SK-N-SH (cell line): ENCODE data around the gene UBR2.

Source experiments
- CHD2 ChIP-seq: fragments of 150-350 bp; IDR thresholded peaks from 2 replicates; pipeline ENCODE4 v1.6.1; 2018; ENCODE audit warnings: low read length; ENCODE audit not compliant: partially characterized antibody
- EP300 ChIP-seq, 2 experiments: IDR thresholded peaks; 2 replicates each; pipeline versions ENCODE4 v1.4.0 to v1.6.1; 2012; ENCODE audit warnings: borderline replicate concordance in 1 of 2, low read depth in 1 of 2, low read length in 1 of 2
- EZH2phosphoT487 ChIP-seq: fragments of 200-600 bp; sonication (generic); IDR thresholded peaks from 2 replicates; pipeline ENCODE4 v1.6.1; 2017; ENCODE audit warnings: low read depth, mixed run types, mild to moderate bottlenecking, antibody characterized with exemption, moderate library complexity, borderline replicate concordance
- POLR2AphosphoS5 ChIP-seq: IDR thresholded peaks from 2 replicates; pipeline ENCODE4 v1.6.1; 2012; ENCODE audit warnings: low read depth, low read length
- RAD21 ChIP-seq: IDR thresholded peaks from 2 replicates; pipeline ENCODE4 v1.6.1; 2012; ENCODE audit warnings: mild to moderate bottlenecking, low read length
- RFX5 ChIP-seq: IDR thresholded peaks from 2 replicates; pipeline ENCODE4 v1.6.1; 2012; ENCODE audit warnings: mild to moderate bottlenecking, improper control_type of control experiment, low read length
- SIN3A ChIP-seq: IDR thresholded peaks from 2 replicates; pipeline ENCODE4 v1.6.1; 2012; ENCODE audit warnings: low read depth, mild to moderate bottlenecking, low read length, moderate library complexity, borderline replicate concordance
- TAF1 ChIP-seq: IDR thresholded peaks from 2 replicates; pipeline ENCODE4 v1.6.1; 2012; ENCODE audit warnings: low read depth, mild to moderate bottlenecking, low read length, moderate library complexity, borderline replicate concordance
- TF ChIP-seq, protein P1 (sequence below): fragments of 200-600 bp; sonication (generic); IDR thresholded peaks from 2 replicates; pipeline ENCODE4 v1.6.1; 2017; ENCODE audit warnings: antibody characterized with exemption, mild to moderate bottlenecking, moderate library complexity
- TF ChIP-seq, protein P2 (sequence below): IDR thresholded peaks from 2 replicates; pipeline ENCODE4 v1.6.1; 2012; ENCODE audit warnings: mild to moderate bottlenecking, low read depth, low read length, moderate library complexity

DNA sequence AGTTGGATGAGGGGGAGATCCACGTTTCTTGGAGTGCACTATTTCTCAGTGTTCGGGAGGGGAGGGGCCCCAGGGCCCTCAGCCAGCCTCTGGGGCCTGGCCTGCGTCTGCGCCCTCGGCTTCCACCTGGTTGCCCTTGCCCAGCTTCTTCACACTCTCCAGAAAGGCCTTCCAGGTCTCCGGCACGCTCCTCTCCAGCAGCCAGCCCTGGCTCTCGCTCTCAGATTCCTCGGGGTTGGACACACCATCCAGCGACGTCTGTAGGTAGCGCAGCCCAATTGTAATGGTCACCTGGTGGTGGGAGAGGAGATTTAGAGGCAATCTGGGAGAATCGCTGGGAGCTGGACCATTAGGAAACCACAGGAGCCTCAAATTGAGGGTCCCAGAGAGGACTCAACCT is 134.4 kb downstream of the UBR2 start:
- TF ChIP-seq SIN3A, result no peak
- TF ChIP-seq, protein P1, sequence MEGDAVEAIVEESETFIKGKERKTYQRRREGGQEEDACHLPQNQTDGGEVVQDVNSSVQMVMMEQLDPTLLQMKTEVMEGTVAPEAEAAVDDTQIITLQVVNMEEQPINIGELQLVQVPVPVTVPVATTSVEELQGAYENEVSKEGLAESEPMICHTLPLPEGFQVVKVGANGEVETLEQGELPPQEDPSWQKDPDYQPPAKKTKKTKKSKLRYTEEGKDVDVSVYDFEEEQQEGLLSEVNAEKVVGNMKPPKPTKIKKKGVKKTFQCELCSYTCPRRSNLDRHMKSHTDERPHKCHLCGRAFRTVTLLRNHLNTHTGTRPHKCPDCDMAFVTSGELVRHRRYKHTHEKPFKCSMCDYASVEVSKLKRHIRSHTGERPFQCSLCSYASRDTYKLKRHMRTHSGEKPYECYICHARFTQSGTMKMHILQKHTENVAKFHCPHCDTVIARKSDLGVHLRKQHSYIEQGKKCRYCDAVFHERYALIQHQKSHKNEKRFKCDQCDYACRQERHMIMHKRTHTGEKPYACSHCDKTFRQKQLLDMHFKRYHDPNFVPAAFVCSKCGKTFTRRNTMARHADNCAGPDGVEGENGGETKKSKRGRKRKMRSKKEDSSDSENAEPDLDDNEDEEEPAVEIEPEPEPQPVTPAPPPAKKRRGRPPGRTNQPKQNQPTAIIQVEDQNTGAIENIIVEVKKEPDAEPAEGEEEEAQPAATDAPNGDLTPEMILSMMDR, result no peak
- no peak for TF ChIP-seq EZH2phosphoT487
- TF ChIP-seq RAD21, result no peak
- no peak for TF ChIP-seq RFX5
- TF ChIP-seq TAF1, result no peak
- no peak for TF ChIP-seq CHD2
- TF ChIP-seq, protein P2, sequence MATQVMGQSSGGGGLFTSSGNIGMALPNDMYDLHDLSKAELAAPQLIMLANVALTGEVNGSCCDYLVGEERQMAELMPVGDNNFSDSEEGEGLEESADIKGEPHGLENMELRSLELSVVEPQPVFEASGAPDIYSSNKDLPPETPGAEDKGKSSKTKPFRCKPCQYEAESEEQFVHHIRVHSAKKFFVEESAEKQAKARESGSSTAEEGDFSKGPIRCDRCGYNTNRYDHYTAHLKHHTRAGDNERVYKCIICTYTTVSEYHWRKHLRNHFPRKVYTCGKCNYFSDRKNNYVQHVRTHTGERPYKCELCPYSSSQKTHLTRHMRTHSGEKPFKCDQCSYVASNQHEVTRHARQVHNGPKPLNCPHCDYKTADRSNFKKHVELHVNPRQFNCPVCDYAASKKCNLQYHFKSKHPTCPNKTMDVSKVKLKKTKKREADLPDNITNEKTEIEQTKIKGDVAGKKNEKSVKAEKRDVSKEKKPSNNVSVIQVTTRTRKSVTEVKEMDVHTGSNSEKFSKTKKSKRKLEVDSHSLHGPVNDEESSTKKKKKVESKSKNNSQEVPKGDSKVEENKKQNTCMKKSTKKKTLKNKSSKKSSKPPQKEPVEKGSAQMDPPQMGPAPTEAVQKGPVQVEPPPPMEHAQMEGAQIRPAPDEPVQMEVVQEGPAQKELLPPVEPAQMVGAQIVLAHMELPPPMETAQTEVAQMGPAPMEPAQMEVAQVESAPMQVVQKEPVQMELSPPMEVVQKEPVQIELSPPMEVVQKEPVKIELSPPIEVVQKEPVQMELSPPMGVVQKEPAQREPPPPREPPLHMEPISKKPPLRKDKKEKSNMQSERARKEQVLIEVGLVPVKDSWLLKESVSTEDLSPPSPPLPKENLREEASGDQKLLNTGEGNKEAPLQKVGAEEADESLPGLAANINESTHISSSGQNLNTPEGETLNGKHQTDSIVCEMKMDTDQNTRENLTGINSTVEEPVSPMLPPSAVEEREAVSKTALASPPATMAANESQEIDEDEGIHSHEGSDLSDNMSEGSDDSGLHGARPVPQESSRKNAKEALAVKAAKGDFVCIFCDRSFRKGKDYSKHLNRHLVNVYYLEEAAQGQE, result no peak
- TF ChIP-seq EP300 (IDR thresholded peaks at IDR 0.05; ENCODE audit: borderline replicate concordance in 1 of 2, low read depth in 1 of 2, low read length in 1 of 2), result no peak
- TF ChIP-seq POLR2AphosphoS5, result no peak
